ENCODE results near the gene ELK4. TPM values are rescaled to one million over a fixed set of nuclear protein-coding genes. Genes with fewer than 3 reads are reported as not detected.

Gene ELK4
- total RNA-seq, 1 experiment from 2014 or later, result 39.0 TPM

DNA sequence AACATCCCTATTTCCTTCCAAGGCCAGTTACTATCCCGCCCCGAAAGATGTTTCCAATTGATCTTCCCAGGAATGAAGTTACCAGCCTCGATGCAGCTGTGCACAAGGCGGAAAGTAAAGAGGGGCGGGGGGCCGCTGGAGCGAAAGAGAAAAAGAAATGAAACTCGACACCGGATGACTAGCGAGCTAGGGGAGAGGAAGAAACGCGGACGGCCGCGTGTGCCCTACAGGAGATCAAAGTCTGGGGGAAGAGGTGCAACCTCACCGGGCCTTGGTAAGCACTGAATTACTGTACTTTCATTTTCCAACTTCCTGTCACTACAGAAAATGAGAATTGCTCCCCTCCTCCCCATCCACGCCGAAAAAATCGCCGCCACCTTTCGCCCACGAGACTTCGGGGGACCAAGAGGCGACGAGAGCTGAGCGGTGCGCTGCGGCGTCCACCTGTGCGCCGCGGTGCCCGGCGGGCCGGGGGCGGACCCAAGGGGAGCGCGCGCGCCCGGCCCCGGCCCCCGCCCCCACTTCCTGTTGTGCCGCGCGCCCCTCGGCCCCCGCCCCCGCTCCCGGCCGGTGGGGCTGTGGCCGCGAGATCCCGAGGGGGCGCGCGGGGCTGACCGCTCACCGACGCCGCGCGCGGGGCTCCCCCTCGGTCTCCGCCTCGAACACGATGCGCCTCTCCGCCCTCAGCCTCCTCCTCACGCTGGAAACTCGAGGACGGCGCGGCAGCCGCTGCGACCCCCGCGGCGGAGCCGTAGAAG, 622 bp downstream of the ELK4 start (continued):
- TF ChIP-seq, protein P1, sequence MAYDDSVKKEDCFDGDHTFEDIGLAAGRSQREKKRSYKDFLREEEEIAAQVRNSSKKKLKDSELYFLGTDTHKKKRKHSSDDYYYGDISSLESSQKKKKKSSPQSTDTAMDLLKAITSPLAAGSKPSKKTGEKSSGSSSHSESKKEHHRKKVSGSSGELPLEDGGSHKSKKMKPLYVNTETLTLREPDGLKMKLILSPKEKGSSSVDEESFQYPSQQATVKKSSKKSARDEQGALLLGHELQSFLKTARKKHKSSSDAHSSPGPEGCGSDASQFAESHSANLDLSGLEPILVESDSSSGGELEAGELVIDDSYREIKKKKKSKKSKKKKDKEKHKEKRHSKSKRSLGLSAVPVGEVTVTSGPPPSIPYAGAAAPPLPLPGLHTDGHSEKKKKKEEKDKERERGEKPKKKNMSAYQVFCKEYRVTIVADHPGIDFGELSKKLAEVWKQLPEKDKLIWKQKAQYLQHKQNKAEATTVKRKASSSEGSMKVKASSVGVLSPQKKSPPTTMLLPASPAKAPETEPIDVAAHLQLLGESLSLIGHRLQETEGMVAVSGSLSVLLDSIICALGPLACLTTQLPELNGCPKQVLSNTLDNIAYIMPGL (CRISPR knock-in tag; IDR thresholded peaks at IDR 0.05), result no peak
- TF ChIP-seq ZNF317 (CRISPR knock-in tag; IDR thresholded peaks at IDR 0.05; ENCODE audit: borderline replicate concordance, low read depth) (no peak), GRHL2 (CRISPR knock-in tag; IDR thresholded peaks at IDR 0.05; ENCODE audit: insufficient replicate concordance, severe bottlenecking) (no peak)
- TF ChIP-seq, protein P2, sequence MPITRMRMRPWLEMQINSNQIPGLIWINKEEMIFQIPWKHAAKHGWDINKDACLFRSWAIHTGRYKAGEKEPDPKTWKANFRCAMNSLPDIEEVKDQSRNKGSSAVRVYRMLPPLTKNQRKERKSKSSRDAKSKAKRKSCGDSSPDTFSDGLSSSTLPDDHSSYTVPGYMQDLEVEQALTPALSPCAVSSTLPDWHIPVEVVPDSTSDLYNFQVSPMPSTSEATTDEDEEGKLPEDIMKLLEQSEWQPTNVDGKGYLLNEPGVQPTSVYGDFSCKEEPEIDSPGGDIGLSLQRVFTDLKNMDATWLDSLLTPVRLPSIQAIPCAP (CRISPR knock-in tag; IDR thresholded peaks at IDR 0.05), result peak; percentile 32; the same call in 1 of the 2 replicates

DNA sequence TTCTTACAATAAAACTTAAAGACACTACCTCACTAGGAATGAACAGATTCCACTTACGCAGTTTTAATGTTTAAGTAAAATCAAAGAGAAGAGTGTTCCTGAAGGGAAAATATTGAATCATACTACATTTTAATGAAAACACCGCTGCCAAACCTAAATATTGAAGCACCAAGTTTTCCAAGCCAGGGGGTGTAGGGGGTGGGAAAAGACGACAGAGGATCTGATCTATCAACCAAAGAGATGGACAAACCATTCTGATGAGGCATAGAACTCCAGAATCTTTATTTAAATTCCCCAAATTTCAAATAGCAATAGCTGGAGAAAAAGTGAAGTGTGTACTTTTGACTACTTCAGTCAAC, 1.2 kb downstream of the ELK4 start:
- Mint-ChIP-seq H3K27ac (peak overlapping the region; percentile 100), H3K9me3 (no peaks in the 10 kb centered on the region), H3K4me1 (peaks cover 32% of the 10 kb centered on the region), H3K27me3 (ENCODE audit: low read depth) (no peaks in the 10 kb centered on the region), H3K36me3 (no peaks in the 10 kb centered on the region), H3K4me3 (peak overlapping the region; percentile 96)
- ChIA-PET POLR2A (interaction anchor here (1.2 kb wide), 2 partner anchors 39 to 41 kb away, joined by 5 to 6 read pairs; no protein-coding TSS in a partner anchor), CTCF (interaction anchor here (0.8 to 3.1 kb wide), 9 partner anchors 15 to 347 kb away, joined by 3 to 76 read pairs (median 5); no protein-coding TSS in a partner anchor)
- no peak for TF ChIP-seq CREB1 (CRISPR knock-in tag; IDR thresholded peaks at IDR 0.05)
- TF ChIP-seq, protein P3, sequence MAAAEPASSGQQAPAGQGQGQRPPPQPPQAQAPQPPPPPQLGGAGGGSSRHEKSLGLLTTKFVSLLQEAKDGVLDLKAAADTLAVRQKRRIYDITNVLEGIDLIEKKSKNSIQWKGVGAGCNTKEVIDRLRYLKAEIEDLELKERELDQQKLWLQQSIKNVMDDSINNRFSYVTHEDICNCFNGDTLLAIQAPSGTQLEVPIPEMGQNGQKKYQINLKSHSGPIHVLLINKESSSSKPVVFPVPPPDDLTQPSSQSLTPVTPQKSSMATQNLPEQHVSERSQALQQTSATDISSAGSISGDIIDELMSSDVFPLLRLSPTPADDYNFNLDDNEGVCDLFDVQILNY (CRISPR knock-in tag; IDR thresholded peaks at IDR 0.05), result no peak
- TF ChIP-seq SMAD3 (CRISPR knock-in tag; IDR thresholded peaks at IDR 0.05; ENCODE audit: borderline replicate concordance), result no peak
- ATAC-seq (no peak), DNase-seq (ENCODE audit: low spot score) (no peak)

DNA sequence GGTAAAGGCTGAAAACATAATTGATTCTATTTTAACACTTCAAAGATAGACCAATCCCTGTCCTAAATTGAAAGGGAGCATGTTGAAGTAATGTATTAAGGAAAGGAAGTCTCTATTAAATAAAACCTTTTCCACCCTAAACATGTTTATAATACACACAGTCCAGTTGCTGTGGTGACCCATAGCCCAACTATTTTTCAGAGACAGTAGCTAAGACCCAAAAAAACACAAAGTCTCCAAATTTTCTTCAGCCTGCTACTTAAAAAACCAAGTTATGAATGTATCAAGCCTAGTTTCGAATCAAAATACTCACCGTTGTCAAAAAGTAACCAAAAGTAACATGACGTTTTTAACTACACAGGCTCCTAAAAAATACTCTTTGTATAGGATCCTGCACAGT, 1.6 kb downstream of the ELK4 start:
- no peak for DNase-seq (ENCODE audit: low spot score)
- H3K36me3 Mint-ChIP-seq, result no peaks in the 10 kb centered on the region
- POLR2A ChIA-PET, result no interaction called here

More for the DNA sequence above, 1.6 kb downstream of the ELK4 start:
- TF ChIP-seq ZNF317 (CRISPR knock-in tag; IDR thresholded peaks at IDR 0.05; ENCODE audit: borderline replicate concordance, low read depth), result no peak
- TF ChIP-seq, protein P4, sequence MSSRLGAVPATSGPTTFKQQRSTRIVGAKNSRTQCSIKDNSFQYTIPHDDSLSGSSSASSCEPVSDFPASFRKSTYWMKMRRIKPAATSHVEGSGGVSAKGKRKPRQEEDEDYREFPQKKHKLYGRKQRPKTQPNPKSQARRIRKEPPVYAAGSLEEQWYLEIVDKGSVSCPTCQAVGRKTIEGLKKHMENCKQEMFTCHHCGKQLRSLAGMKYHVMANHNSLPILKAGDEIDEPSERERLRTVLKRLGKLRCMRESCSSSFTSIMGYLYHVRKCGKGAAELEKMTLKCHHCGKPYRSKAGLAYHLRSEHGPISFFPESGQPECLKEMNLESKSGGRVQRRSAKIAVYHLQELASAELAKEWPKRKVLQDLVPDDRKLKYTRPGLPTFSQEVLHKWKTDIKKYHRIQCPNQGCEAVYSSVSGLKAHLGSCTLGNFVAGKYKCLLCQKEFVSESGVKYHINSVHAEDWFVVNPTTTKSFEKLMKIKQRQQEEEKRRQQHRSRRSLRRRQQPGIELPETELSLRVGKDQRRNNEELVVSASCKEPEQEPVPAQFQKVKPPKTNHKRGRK (CRISPR knock-in tag; IDR thresholded peaks at IDR 0.05; ENCODE audit: borderline replicate concordance), result no peak
- TF ChIP-seq CREM (CRISPR knock-in tag; IDR thresholded peaks at IDR 0.05), result no peak
- TF ChIP-seq, protein P5, sequence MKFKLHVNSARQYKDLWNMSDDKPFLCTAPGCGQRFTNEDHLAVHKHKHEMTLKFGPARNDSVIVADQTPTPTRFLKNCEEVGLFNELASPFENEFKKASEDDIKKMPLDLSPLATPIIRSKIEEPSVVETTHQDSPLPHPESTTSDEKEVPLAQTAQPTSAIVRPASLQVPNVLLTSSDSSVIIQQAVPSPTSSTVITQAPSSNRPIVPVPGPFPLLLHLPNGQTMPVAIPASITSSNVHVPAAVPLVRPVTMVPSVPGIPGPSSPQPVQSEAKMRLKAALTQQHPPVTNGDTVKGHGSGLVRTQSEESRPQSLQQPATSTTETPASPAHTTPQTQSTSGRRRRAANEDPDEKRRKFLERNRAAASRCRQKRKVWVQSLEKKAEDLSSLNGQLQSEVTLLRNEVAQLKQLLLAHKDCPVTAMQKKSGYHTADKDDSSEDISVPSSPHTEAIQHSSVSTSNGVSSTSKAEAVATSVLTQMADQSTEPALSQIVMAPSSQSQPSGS (CRISPR knock-in tag; IDR thresholded peaks at IDR 0.05; ENCODE audit: borderline replicate concordance, low read depth), result no peak
- TF ChIP-seq, protein P6, sequence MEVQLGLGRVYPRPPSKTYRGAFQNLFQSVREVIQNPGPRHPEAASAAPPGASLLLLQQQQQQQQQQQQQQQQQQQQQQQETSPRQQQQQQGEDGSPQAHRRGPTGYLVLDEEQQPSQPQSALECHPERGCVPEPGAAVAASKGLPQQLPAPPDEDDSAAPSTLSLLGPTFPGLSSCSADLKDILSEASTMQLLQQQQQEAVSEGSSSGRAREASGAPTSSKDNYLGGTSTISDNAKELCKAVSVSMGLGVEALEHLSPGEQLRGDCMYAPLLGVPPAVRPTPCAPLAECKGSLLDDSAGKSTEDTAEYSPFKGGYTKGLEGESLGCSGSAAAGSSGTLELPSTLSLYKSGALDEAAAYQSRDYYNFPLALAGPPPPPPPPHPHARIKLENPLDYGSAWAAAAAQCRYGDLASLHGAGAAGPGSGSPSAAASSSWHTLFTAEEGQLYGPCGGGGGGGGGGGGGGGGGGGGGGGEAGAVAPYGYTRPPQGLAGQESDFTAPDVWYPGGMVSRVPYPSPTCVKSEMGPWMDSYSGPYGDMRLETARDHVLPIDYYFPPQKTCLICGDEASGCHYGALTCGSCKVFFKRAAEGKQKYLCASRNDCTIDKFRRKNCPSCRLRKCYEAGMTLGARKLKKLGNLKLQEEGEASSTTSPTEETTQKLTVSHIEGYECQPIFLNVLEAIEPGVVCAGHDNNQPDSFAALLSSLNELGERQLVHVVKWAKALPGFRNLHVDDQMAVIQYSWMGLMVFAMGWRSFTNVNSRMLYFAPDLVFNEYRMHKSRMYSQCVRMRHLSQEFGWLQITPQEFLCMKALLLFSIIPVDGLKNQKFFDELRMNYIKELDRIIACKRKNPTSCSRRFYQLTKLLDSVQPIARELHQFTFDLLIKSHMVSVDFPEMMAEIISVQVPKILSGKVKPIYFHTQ (CRISPR knock-in tag; IDR thresholded peaks at IDR 0.05), result no peak
- TF ChIP-seq, protein P7, sequence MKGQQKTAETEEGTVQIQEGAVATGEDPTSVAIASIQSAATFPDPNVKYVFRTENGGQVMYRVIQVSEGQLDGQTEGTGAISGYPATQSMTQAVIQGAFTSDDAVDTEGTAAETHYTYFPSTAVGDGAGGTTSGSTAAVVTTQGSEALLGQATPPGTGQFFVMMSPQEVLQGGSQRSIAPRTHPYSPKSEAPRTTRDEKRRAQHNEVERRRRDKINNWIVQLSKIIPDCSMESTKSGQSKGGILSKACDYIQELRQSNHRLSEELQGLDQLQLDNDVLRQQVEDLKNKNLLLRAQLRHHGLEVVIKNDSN (CRISPR knock-in tag; IDR thresholded peaks at IDR 0.05), result no peak
- TF ChIP-seq MXD4 (CRISPR knock-in tag; IDR thresholded peaks at IDR 0.05; ENCODE audit: borderline replicate concordance), result no peak
- TF ChIP-seq ETV6 (CRISPR knock-in tag; IDR thresholded peaks at IDR 0.05), result no peak
- TF ChIP-seq, protein P8, sequence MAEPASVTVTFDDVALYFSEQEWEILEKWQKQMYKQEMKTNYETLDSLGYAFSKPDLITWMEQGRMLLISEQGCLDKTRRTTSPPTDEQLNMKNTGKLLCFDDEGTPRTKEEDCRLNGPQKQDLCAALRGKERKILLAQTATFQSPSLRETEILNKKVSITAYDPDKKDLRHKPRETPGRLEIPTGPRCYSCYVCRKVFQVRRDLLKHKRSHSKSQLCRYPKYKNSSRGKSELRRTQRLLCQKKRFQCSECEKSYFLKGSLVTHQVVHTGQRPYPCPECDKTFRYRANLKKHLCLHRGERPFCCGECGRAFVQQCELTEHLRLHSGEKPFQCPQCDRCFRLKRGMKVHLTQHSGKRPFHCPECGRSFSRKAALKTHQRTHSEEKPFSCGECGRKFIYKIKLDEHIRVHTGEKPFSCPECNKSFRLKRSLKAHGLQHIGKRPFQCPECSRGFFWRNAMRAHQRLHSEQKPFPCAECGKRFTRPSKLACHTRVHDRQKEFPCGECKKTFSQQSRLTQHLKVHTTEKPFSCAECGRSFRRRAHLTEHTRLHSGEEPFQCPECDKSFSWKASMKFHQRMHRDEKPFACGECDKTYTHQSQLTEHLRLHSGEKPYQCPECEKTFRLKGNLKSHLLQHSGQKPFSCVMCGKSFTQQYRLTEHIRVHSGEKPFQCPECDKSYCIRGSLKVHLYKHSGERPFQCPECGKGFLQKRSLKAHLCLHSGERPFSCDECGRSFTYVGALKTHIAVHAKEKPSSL (CRISPR knock-in tag; conservative IDR thresholded peaks at IDR 0.05), result no peak
- ATAC-seq, result no peak
- CTCF ChIA-PET, result interaction anchor here (0.9 to 3.1 kb wide), 7 partner anchors 15 to 347 kb away, joined by 3 to 76 read pairs (median 7); no protein-coding TSS in a partner anchor
- H3K9me3 Mint-ChIP-seq, result no peaks in the 10 kb centered on the region
- H3K4me3 Mint-ChIP-seq, result peak overlapping the region; percentile 96
- H3K27ac Mint-ChIP-seq, result peak overlapping the region; percentile 100
- H3K27me3 Mint-ChIP-seq (ENCODE audit: low read depth), result no peaks in the 10 kb centered on the region
- peaks cover 33% of the 10 kb centered on the region for H3K4me1 Mint-ChIP-seq

Data from WTC11 (cell line).